GM12891 (cell line): ENCODE data around the gene HMGN2.
"Not testable (repeated sequence)": the region's sequence is repeated elsewhere in the genome, so short reads cannot be mapped to it uniquely, and the experiment has no call there.

Experiments used
- POLR2A ChIP-seq: IDR thresholded peaks from 2 replicates; pipeline ENCODE4 v1.6.1; 2011; ENCODE audit warnings: low read depth, low read length, control low read depth
- POLR2AphosphoS5 ChIP-seq: IDR thresholded peaks from 2 replicates; pipeline ENCODE4 v1.6.1; 2011; ENCODE audit warnings: low read depth, low read length, control low read depth
- SPI1 ChIP-seq: IDR thresholded peaks from 2 replicates; pipeline ENCODE4 v1.6.1; 2011; ENCODE audit warnings: low read depth, low read length, control low read depth
- TAF1 ChIP-seq: IDR thresholded peaks from 2 replicates; pipeline ENCODE4 v1.6.1; 2011; ENCODE audit warnings: low read depth, low read length, control low read depth

DNA sequence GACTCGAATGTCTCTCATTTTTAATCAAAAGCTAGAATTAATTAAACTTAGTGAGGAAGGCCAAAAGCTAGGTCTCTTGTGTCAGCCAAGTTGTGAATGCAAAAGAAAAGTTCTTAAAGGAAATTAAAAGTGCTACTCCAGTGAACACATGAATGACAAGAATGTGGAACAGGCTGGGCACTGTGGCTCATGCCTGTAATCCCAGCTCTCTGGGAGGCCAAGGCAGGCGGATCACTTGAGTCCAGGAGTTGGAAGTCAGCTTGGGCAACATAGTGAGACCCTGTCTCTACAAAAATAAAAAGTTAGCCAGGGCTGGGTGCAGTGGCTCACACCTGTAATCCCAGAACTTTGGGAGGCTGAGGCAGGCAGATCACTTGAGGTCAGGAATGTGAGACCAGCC, 38.5 kb downstream of the HMGN2 start:
- TF ChIP-seq POLR2A, POLR2AphosphoS5, SPI1, TAF1: not testable (repeated sequence)
